ENCODE results near the gene NOLC1. TPM values are rescaled to one million over a fixed set of nuclear protein-coding genes. Genes with fewer than 3 reads are reported as not detected.

The NOLC1 gene
- total and polyA plus RNA-seq, 4 donors = 11.6 to 26.3 (median 20.4) TPM

GRCh38 chr10:102132563-102133372 is 19.4 kb upstream of the NOLC1 start, which contains the start of gene PPRC1:
Gene PPRC1 (plus strand): TSS chr10:102133040. CDS start chr10:102133069, 29 bp downstream.
- TF ChIP-seq JUND (IDR thresholded peaks at IDR 0.05) (no peak), TAF1 (conservative IDR thresholded peaks at IDR 0.05) (peak; percentile 67), NR2F2 (IDR thresholded peaks at IDR 0.05) (peak; percentile 80), MAX (IDR thresholded peaks at IDR 0.05) (peak; percentile 9), HNF4G (IDR thresholded peaks at IDR 0.05) (no peak), REST (IDR thresholded peaks at IDR 0.05) (peak; percentile 15), RXRA (IDR thresholded peaks at IDR 0.05) (peak; percentile 52 to 57), GABPA (IDR thresholded peaks at IDR 0.05 in 1 of 2, conservative IDR thresholded peaks at IDR 0.05 in 1 of 2) (peak in 1 of 2 donors; percentile 86), EGR1 (IDR thresholded peaks at IDR 0.05; ENCODE audit: low read depth in 2 of 2) (no peak), FOXA2 (IDR thresholded peaks at IDR 0.05) (no peak), FOXA1 (IDR thresholded peaks at IDR 0.05) (no peak), HNF4A (conservative IDR thresholded peaks at IDR 0.05) (peak; percentile 46 to 51), YY1 (IDR thresholded peaks at IDR 0.05) (peak; percentile 98), SP1 (IDR thresholded peaks at IDR 0.05) (peak; percentile 78), ATF3 (IDR thresholded peaks at IDR 0.05) (no peak), RAD21 (IDR thresholded peaks at IDR 0.05) (peak; percentile 73 to 82)
- TF ChIP-seq, protein P1, sequence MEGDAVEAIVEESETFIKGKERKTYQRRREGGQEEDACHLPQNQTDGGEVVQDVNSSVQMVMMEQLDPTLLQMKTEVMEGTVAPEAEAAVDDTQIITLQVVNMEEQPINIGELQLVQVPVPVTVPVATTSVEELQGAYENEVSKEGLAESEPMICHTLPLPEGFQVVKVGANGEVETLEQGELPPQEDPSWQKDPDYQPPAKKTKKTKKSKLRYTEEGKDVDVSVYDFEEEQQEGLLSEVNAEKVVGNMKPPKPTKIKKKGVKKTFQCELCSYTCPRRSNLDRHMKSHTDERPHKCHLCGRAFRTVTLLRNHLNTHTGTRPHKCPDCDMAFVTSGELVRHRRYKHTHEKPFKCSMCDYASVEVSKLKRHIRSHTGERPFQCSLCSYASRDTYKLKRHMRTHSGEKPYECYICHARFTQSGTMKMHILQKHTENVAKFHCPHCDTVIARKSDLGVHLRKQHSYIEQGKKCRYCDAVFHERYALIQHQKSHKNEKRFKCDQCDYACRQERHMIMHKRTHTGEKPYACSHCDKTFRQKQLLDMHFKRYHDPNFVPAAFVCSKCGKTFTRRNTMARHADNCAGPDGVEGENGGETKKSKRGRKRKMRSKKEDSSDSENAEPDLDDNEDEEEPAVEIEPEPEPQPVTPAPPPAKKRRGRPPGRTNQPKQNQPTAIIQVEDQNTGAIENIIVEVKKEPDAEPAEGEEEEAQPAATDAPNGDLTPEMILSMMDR (IDR thresholded peaks at IDR 0.05; ENCODE audit: low read depth, low read length, missing input control) = peak; percentile 91
- TF ChIP-seq, protein P2, sequence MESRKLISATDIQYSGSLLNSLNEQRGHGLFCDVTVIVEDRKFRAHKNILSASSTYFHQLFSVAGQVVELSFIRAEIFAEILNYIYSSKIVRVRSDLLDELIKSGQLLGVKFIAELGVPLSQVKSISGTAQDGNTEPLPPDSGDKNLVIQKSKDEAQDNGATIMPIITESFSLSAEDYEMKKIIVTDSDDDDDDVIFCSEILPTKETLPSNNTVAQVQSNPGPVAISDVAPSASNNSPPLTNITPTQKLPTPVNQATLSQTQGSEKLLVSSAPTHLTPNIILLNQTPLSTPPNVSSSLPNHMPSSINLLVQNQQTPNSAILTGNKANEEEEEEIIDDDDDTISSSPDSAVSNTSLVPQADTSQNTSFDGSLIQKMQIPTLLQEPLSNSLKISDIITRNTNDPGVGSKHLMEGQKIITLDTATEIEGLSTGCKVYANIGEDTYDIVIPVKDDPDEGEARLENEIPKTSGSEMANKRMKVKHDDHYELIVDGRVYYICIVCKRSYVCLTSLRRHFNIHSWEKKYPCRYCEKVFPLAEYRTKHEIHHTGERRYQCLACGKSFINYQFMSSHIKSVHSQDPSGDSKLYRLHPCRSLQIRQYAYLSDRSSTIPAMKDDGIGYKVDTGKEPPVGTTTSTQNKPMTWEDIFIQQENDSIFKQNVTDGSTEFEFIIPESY (IDR thresholded peaks at IDR 0.05) = peak; percentile 83
- H3K9me3 ChIP-seq (ENCODE audit: control insufficient read depth in 4 of 4, low read length in 3 of 4) = no peaks in the 10 kb centered on the region
- peak within 1 kb of the TSS; percentile 95 to 96 for H3K27ac ChIP-seq (ENCODE audit: low read depth in 1 of 2, low read length in 2 of 2)
- peak within 1 kb of the TSS; percentile 75 to 97 for H3K9ac ChIP-seq (ENCODE audit: low read depth in 1 of 2, low read length in 2 of 2)
- peaks cover 0 to 17% (median 12%) of the 10 kb centered on the region in 4 donors for H3K4me1 ChIP-seq (ENCODE audit: control insufficient read depth in 4 of 4, insufficient read depth in 4 of 4, low read length in 3 of 4)
- peak; percentile 95 for DNase-seq (ENCODE audit: low spot score)
- peak within 1 kb of the TSS; percentile 79 to 87 (median 86) for H3K4me3 ChIP-seq (ENCODE audit: low read depth in 1 of 3, low read length in 3 of 3)
- H3K36me3 ChIP-seq (ENCODE audit: control insufficient read depth in 4 of 4, insufficient read depth in 3 of 4, low read depth in 1 of 4, low read length in 3 of 4) = peaks cover 0 to 3% (median under 1%) of the 10 kb centered on the region in 4 donors
- H3K27me3 ChIP-seq (ENCODE audit: control insufficient read depth in 4 of 4, insufficient read depth in 4 of 4, low read length in 3 of 4) = no peaks in the 10 kb centered on the region
- under 1% methylated on average over 64 of the region's 64 CpGs for WGBS

Data from liver (tissue), 9 donors.